H9 (cell line): ENCODE data around the gene NOS1AP. TPM values are rescaled to one million over a fixed set of nuclear protein-coding genes. Genes with fewer than 3 reads are reported as not detected.
A peak's percentile ranks its signal among the peaks of the same experiment; 100 is the strongest.

Experiments
- DNase-seq: peaks from one replicate; pipeline ENCODE4 v3.0.0-alpha.2; 2017
- H2AFZ ChIP-seq: one replicate; pipeline ENCODE4 v1.6.1; 2013; ENCODE audit warnings: mild to moderate bottlenecking, low read length, control low read depth, moderate library complexity
- H2AK5ac ChIP-seq: 2 replicates; pipeline ENCODE4 v1.6.1; 2013; ENCODE audit warnings: low read length, control low read depth, mixed read lengths; ENCODE audit not compliant: insufficient read length
- H2BK120ac ChIP-seq: one replicate; pipeline ENCODE4 v1.6.1; 2013; ENCODE audit warnings: low read depth, mild to moderate bottlenecking, low read length, control low read depth, inconsistent platforms; ENCODE audit not compliant: poor library complexity, severe bottlenecking
- H2BK12ac ChIP-seq: 2 replicates; pipeline ENCODE4 v1.6.1; 2013; ENCODE audit warnings: low read length, control low read depth, mixed read lengths, low read depth; ENCODE audit not compliant: insufficient read length
- H2BK15ac ChIP-seq: 2 replicates; pipeline ENCODE4 v1.6.1; 2013; ENCODE audit warnings: low read depth, low read length, control low read depth
- H2BK20ac ChIP-seq: one replicate; pipeline ENCODE4 v1.6.1; 2013; ENCODE audit warnings: low read depth, mild to moderate bottlenecking, low read length, control low read depth, inconsistent platforms; ENCODE audit not compliant: poor library complexity, severe bottlenecking
- H2BK5ac ChIP-seq: 2 replicates; pipeline ENCODE4 v1.6.1; 2013; ENCODE audit warnings: low read length, control low read depth, mixed read lengths; ENCODE audit not compliant: insufficient read length
- H3K14ac ChIP-seq: 2 replicates; pipeline ENCODE4 v1.6.1; 2013; ENCODE audit warnings: low read length, control low read depth; ENCODE audit not compliant: insufficient read depth
- H3K18ac ChIP-seq: 2 replicates; pipeline ENCODE4 v1.6.1; 2013; ENCODE audit warnings: low read depth, mild to moderate bottlenecking, mixed read lengths, low read length, control low read depth; ENCODE audit not compliant: insufficient read length
- H3K23ac ChIP-seq: 2 replicates; pipeline ENCODE4 v1.6.1; 2013; ENCODE audit warnings: low read length, control low read depth, mixed read lengths, low read depth; ENCODE audit not compliant: insufficient read length
- H3K23me2 ChIP-seq: 2 replicates; pipeline ENCODE4 v1.6.1; 2013; ENCODE audit warnings: low read depth, mild to moderate bottlenecking, mixed read lengths, low read length, control low read depth; ENCODE audit not compliant: insufficient read length, poor library complexity, severe bottlenecking
- H3K27ac ChIP-seq: 2 replicates; pipeline ENCODE4 v1.5.1; 2013; ENCODE audit warnings: low read length, control low read depth, mixed read lengths, low read depth; ENCODE audit not compliant: insufficient read length
- H3K27me3 ChIP-seq: 2 replicates; pipeline ENCODE4 v1.6.1; 2013; ENCODE audit warnings: low read length, control low read depth, inconsistent platforms; ENCODE audit not compliant: insufficient read depth
- H3K4ac ChIP-seq: 2 replicates; pipeline ENCODE4 v1.6.1; 2013; ENCODE audit warnings: low read depth, mild to moderate bottlenecking, control low read depth, inconsistent platforms, low read length, moderate library complexity
- H3K4me1 ChIP-seq: 2 replicates; pipeline ENCODE4 v1.6.1; 2013; ENCODE audit warnings: low read length, control low read depth, inconsistent platforms; ENCODE audit not compliant: insufficient read depth
- H3K4me2 ChIP-seq: 2 replicates; pipeline ENCODE4 v1.6.1; 2013; ENCODE audit warnings: low read length, control low read depth, mixed read lengths; ENCODE audit not compliant: insufficient read length, insufficient read depth
- H3K56ac ChIP-seq: 2 replicates; pipeline ENCODE4 v1.6.1; 2013; ENCODE audit warnings: low read depth, mild to moderate bottlenecking, mixed read lengths, low read length, control low read depth; ENCODE audit not compliant: insufficient read length
- H3K79me1 ChIP-seq: 2 replicates; pipeline ENCODE4 v1.6.1; 2013; ENCODE audit warnings: low read depth, mild to moderate bottlenecking, moderate library complexity, low read length, control low read depth, inconsistent platforms; ENCODE audit not compliant: insufficient read depth, poor library complexity, severe bottlenecking
- H3K79me2 ChIP-seq: 2 replicates; pipeline ENCODE4 v1.6.1; 2013; ENCODE audit warnings: low read length, control low read depth, inconsistent platforms; ENCODE audit not compliant: insufficient read depth
- H3K9ac ChIP-seq: 2 replicates; pipeline ENCODE4 v1.6.1; 2013; ENCODE audit warnings: low read length, control low read depth, mixed read lengths; ENCODE audit not compliant: insufficient read length; ENCODE audit errors: extremely low read depth
- H3K9me3 ChIP-seq: one replicate; pipeline ENCODE4 v1.6.1; 2013; ENCODE audit warnings: low read depth, low read length, inconsistent platforms; ENCODE audit not compliant: control insufficient read depth
- H3T11ph ChIP-seq: one replicate; pipeline ENCODE4 v1.6.1; 2013; ENCODE audit warnings: mild to moderate bottlenecking, low read length, control low read depth, inconsistent platforms
- H4K20me1 ChIP-seq: one replicate; pipeline ENCODE4 v1.6.1; 2013; ENCODE audit not compliant: control insufficient read depth, insufficient read length, insufficient read depth
- H4K5ac ChIP-seq: 2 replicates; pipeline ENCODE4 v1.6.1; 2013; ENCODE audit warnings: low read depth, mild to moderate bottlenecking, mixed read lengths, low read length, control low read depth; ENCODE audit not compliant: insufficient read length
- H4K8ac ChIP-seq: replicated peaks from 2 replicates; pipeline ENCODE4 v1.6.1; 2013; ENCODE audit warnings: low read length, control low read depth, mixed read lengths, low read depth; ENCODE audit not compliant: insufficient read length
- H4K91ac ChIP-seq: 2 replicates; pipeline ENCODE4 v1.6.1; 2013; ENCODE audit warnings: low read depth, mild to moderate bottlenecking, moderate library complexity, mixed read lengths, low read length, control low read depth; ENCODE audit not compliant: insufficient read length
- H3K27ac Mint-ChIP-seq, 3 experiments: 2 replicates in 2 of 3; 3 replicates in 1 of 3; pipeline ENCODE4 v1.8.0; 2020 to 2021; ENCODE audit warnings: mixed read lengths in 3 of 3, mild to moderate bottlenecking in 1 of 3, moderate library complexity in 1 of 3
- H3K27me3 Mint-ChIP-seq: 2 replicates; pipeline ENCODE4 v1.8.0; 2021; ENCODE audit warnings: low read depth, mild to moderate bottlenecking, moderate library complexity, mixed read lengths
- H3K36me3 Mint-ChIP-seq, 3 experiments: 2 replicates in 2 of 3; 3 replicates in 1 of 3; pipeline ENCODE4 v1.8.0; 2020 to 2021; ENCODE audit warnings: low read depth in 3 of 3, mixed read lengths in 3 of 3; ENCODE audit not compliant: insufficient read depth in 1 of 3
- H3K4me1 Mint-ChIP-seq, 2 experiments: 2 replicates each; pipeline ENCODE4 v1.8.0; 2020; ENCODE audit warnings: mixed read lengths in 2 of 2
- H3K4me3 Mint-ChIP-seq, 2 experiments: 2 replicates in 1 of 2; 3 replicates in 1 of 2; pipeline ENCODE4 v1.8.0; 2020 to 2021; ENCODE audit warnings: mild to moderate bottlenecking in 2 of 2, mixed read lengths in 2 of 2, moderate library complexity in 1 of 2
- H3K9me3 Mint-ChIP-seq, 2 experiments: 2 replicates in 1 of 2; 3 replicates in 1 of 2; pipeline ENCODE4 v1.8.0; 2020; ENCODE audit warnings: mild to moderate bottlenecking in 2 of 2, mixed read lengths in 2 of 2, moderate library complexity in 1 of 2
- CTCF ChIP-seq: fragments of 200-600 bp; sonication (generic); conservative IDR thresholded peaks from 3 replicates; pipeline ENCODE4 v1.8.0; 2021; ENCODE audit warnings: antibody characterized with exemption, mild to moderate bottlenecking
- WGBS: extraction: QIAGEN DNeasy Blood & Tissue Kit; methylation state at CpG from one replicate; pipeline ENCODE4 v1.1.7; 2013; ENCODE audit warnings: missing lambda C conversion rate, low lambda C conversion rate, mixed read lengths; ENCODE audit not compliant: insufficient read length; ENCODE audit errors: extremely low coverage; 5-methylcytosine and 5-hydroxymethylcytosine counted together
- total RNA-seq: library from RNA; stranded (reverse); gene quantifications from 2 replicates; pipeline ENCODE4 v1.2.1, GENCODE V29; 2021

The NOS1AP gene
- total RNA-seq, 1 experiment from 2014 or later, result 8.4 TPM

GRCh38 chr1:162215902-162216301 lies 146.4 kb downstream of the NOS1AP start:
- no peak overlapping the region for H3K56ac ChIP-seq
- H4K8ac ChIP-seq, result no peak overlapping the region
- no peak overlapping the region for H3K4ac ChIP-seq
- no peak overlapping the region for H2BK120ac ChIP-seq
- no peak overlapping the region for H2AFZ ChIP-seq
- peak overlapping the region in 1 of 3 experiments; percentile 13; a peak in 2 of 7 replicates for H3K27ac Mint-ChIP-seq
- no peaks in the 10 kb centered on the region for H3K36me3 Mint-ChIP-seq
- H3K79me2 ChIP-seq, result 0 out of 2 replicates have a peak, but pooled peaks cover 3% of the 10 kb centered on the region
- TF ChIP-seq CTCF, result no peak
- no peaks in the 10 kb centered on the region for H3K27me3 ChIP-seq
- H3K23me2 ChIP-seq, result no peaks in the 10 kb centered on the region
- H3K27me3 Mint-ChIP-seq, result peaks cover 1% of the 10 kb centered on the region; the same call in 1 of the 2 replicates
- no CpG with 5 or more reads among the region's 5 CpGs for WGBS
- H3K4me1 Mint-ChIP-seq, result peaks cover 77 to 78% of the 10 kb centered on the region in 2 experiments
- H3K79me1 ChIP-seq, result no peaks in the 10 kb centered on the region
- no peak overlapping the region for H3K23ac ChIP-seq
- no peaks in the 10 kb centered on the region for H3K9me3 ChIP-seq
- H2BK12ac ChIP-seq, result no peak overlapping the region
- H3T11ph ChIP-seq, result no peak overlapping the region
- peak overlapping the region in 1 of 2 experiments; percentile 45; a peak in 1 of 5 replicates for H3K4me3 Mint-ChIP-seq
- DNase-seq, result peak; percentile 43
- H3K18ac ChIP-seq, result no peak overlapping the region
- no peaks in the 10 kb centered on the region for H3K9me3 Mint-ChIP-seq
- no peak overlapping the region for H4K91ac ChIP-seq
- no peak overlapping the region for H4K5ac ChIP-seq
- H2BK15ac ChIP-seq, result no peak overlapping the region
- H2AK5ac ChIP-seq, result no peak overlapping the region
- H3K9ac ChIP-seq, result no peak overlapping the region
- H3K14ac ChIP-seq, result no peak overlapping the region
- H4K20me1 ChIP-seq, result no peaks in the 10 kb centered on the region
- no peak overlapping the region for H2BK5ac ChIP-seq
- H3K27ac ChIP-seq, result no peak overlapping the region
- H3K4me1 ChIP-seq, result peaks cover 35% of the 10 kb centered on the region
- H3K4me2 ChIP-seq, result no peak overlapping the region
- no peak overlapping the region for H2BK20ac ChIP-seq
